ENCODE results near the gene TMEM40.

TMEM40 gene

DNA sequence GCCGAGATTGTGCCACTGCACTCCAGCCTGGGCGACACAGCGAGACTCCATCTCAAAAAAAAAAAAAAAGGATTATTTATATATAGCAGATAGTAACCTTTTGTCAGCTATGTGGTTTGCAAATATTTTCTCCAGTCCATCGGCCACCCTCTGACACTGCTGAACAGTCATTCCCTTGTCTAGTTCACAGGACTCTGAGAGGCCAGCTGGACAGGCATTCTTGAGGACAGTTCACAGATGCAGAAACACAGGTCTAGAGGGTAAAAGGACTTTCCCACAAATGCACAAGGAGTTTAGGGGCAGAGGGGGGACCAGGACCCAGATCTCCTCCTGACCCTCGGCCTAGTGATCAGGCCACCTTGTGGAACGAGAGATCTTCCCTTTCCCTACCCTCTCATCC, 7.5 kb upstream of the TMEM40 start:
- TF ChIP-seq, protein P1, sequence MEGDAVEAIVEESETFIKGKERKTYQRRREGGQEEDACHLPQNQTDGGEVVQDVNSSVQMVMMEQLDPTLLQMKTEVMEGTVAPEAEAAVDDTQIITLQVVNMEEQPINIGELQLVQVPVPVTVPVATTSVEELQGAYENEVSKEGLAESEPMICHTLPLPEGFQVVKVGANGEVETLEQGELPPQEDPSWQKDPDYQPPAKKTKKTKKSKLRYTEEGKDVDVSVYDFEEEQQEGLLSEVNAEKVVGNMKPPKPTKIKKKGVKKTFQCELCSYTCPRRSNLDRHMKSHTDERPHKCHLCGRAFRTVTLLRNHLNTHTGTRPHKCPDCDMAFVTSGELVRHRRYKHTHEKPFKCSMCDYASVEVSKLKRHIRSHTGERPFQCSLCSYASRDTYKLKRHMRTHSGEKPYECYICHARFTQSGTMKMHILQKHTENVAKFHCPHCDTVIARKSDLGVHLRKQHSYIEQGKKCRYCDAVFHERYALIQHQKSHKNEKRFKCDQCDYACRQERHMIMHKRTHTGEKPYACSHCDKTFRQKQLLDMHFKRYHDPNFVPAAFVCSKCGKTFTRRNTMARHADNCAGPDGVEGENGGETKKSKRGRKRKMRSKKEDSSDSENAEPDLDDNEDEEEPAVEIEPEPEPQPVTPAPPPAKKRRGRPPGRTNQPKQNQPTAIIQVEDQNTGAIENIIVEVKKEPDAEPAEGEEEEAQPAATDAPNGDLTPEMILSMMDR (IDR thresholded peaks at IDR 0.05; ENCODE audit: low read depth, low read length), result no peak
- no peak overlapping the region for H3K4me3 ChIP-seq (ENCODE audit: low read depth, low read length)

GRCh38 chr3:12764171-12764776, 5.2 kb upstream of the TMEM40 start:
- no peak overlapping the region for H3K4me3 ChIP-seq (ENCODE audit: low read depth, low read length)
- TF ChIP-seq, protein P1 (IDR thresholded peaks at IDR 0.05; ENCODE audit: low read depth, low read length), result no peak

- H3K4me3 ChIP-seq (ENCODE audit: low read depth, low read length), result no peak overlapping the region
- TF ChIP-seq, protein P1 (IDR thresholded peaks at IDR 0.05; ENCODE audit: low read depth, low read length), result no peak
Observed at GRCh38 chr3:12759693-12760565, 870 bp upstream of the TMEM40 start.

DNA sequence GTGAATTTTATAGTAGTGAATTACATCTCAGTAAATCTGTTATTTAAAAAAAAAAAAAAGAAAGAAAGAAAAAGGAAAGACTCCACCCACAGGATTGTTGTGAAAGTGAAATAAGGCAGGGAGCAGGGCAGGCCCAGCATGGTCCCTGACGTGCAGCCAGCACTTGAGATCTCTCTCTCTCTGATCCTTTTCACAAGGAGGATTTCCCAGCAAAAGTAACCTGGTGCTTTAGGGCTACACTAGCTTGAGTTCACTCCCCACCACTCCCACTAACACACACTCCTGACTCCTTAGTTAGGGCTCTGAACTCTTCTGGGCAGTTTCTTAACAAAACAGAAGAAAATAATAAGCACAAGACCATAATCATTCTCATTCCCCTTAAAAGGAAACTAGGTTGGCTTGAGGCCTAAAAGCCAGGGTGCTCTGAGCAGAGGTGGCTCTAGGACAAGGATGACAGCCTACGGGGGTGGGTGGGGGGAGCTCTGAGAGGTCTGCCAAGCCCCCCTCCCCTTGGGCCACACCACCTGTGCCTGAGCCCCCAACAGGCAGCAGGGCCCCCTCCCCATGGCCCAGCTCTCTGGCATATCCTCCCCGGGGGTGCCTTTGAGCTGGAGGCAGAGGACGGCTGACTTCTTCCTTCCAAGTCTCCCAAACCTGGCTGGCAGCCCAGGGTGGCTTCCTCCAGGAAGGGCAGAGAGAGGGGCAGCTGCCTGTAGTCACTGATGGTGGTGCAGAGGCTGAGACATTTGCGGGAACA, 856 bp downstream of the TMEM40 start:
- H3K4me3 ChIP-seq (ENCODE audit: low read depth, low read length), result no peak overlapping the region
- TF ChIP-seq, protein P1 (IDR thresholded peaks at IDR 0.05; ENCODE audit: low read depth, low read length), result no peak

- TF ChIP-seq, protein P1 (IDR thresholded peaks at IDR 0.05; ENCODE audit: low read depth, low read length), result no peak
Observed at GRCh38 chr3:12756635-12757034, 2.4 kb downstream of the TMEM40 start.

GRCh38 chr3:12756175-12756574, 2.9 kb downstream of the TMEM40 start:
- TF ChIP-seq, protein P1 (IDR thresholded peaks at IDR 0.05; ENCODE audit: low read depth, low read length), result no peak
- H3K4me3 ChIP-seq (ENCODE audit: low read depth, low read length), result no peak overlapping the region

More at GRCh38 chr3:12756635-12757034, 2.4 kb downstream of the TMEM40 start:
- H3K4me3 ChIP-seq (ENCODE audit: low read depth, low read length), result no peak overlapping the region
